DMS114 treated with DMSO at 0.1 percent for 48 hours (cell line): Measurements from ENCODE around the gene GTF3C2.
"Not testable (repeated sequence)": the region's sequence is repeated elsewhere in the genome, so short reads cannot be mapped to it uniquely, and the experiment has no call there.

Experiments
- DNase-seq: peaks from one replicate; lab custom pipeline; 2025; ENCODE audit not compliant: unreplicated experiment; lab: John Stamatoyannopoulos, UW

Gene GTF3C2

DNA sequence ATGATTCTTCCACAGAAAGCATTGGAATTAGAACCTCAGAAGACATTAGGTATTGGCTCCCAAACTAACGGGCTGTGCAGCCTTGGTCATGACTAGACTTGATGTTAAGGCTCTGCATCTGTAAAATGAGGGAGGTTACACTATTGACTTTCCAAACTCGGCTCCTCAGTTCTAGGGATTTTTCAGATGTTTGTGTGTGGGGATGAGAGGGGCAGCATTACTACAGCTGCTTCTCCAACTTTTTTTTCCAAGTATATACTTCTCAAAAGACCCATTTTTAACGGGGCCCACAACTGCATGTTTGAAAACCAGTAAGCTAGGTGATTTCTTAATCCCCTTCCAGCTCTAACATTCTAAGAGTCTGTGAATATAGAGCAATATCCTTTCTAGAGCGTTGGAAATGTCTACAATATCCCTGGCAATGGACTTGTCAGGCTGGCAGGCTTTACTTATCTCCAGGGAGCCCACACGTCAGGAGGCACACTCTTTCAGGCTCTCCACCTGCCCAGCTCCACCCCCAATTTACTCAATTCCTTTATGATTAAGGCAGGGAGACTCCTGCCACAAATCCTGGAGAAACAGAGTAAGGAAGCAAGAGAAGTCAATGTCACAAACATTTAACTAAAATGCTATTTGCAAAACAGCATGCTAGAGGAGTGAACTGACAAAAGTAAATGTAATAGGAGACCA, 32.8 kb downstream of the GTF3C2 start:
- DNase-seq, result no peak

DNA sequence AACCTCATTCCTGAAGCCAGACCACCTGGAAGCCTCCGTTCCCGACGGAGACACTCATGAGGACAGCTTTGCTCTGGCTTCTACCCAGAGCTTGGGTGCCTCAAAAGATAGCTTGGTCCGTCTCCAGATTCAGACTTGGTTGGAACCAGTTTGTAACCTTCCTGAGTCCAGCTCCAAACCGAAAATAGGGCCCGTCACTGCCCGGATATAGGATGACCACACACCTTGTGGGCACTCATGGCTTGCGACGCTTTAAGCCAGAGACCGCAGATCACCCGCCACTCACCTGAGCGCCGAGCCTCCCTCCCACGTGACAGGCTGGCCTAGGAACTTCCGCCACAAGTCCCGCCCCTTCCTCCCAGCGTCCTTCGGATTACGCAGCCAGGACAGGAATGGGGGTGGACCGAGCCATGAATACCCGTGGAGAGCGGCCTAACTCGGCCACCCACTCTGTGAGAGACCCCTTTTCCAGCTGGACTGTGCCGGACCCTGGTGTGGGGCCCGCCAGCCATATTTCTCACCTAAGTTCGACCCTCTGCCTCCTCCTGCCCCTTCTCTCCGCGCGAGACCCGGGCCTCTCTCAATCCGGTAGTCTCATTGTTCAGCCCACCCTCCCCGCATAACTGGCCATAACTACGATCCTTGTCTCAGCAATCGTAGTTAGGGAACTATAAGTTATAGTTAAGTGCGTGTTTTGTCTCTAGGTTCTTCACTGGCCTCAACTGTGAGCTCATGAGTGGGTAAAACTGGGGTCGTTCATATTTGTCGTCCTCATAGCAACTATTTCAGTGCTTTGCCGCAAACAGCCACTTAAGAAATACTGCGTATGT, 33.6 kb downstream of the GTF3C2 start, which contains the start of gene MPV17:
TSS of gene MPV17 (minus strand) at position 332 of the 830 bp plus-strand sequence. CDS start 580 bp downstream, outside the sequence.
- peak; percentile 81 for DNase-seq

DNA sequence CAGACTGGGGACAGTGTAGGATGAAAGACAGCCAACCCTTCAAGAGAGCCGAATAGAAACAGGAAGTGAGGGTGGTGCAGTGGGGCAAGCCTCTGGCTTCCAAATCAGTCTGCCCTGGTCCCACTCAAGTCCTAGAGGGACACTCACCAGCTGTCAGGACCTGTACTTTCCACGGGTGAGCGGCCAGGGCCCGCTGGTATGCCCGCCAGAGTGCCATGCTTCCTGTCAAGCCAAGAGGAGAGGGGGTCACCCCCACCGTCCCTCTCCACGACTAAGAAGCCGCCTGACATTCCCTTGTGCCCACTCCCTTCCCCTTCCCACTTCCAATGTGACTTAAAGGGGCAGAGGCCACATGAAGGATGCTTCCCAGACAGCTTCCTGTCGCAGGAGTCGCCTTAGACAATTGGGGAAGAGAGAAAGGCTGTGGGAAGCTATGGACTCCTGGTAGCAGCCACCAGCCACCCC, 34.2 kb downstream of the GTF3C2 start:
- DNase-seq, result no peak

DNA sequence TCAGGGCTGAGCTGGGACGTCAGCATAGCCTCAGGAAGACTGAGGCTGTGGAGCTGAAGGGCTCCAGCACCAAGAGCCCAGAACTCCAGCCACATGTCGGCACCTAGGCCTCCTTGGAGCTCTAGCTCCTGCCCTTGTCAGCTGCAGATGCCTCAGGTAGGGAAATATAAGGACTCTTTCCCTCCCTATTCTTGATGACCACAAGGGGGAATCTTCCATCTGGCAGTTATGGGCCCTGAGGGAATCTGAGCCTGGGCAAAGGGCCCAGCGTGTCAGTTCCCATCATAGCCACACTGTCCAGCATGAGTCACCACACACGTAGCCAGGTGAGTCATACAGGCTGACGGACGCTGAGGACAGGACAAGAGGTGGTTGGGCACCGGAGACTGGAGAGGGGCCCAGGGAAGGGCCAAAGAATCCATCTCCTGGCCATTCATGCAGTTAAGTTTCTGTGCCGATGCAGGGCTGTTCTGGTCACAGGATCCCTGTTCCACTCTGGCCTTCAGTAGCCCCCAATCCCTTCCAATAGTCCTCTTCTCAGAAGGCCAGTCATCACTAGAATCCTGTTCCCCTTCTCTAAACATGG, 35.5 kb downstream of the GTF3C2 start:
- peak; percentile 29 for DNase-seq

DNA sequence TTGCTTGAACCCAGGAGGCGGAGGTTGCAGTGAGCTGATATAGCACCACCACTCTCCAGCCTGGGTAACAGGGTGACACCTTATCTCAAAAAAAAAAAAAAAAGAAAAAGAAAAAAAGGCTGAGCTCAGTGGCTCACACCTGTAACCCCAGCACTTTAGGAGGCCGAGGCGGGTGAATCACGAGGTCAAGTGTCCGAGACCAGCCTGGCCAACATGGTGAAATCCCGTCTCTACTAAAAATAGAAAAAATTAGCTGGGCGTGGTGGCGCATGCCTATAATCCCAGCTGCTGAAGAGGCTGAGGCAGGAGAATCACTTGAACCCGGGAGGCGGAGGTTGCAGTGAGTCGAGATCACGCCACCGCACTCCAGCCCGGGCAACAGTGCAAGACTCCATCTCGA, 36.7 kb downstream of the GTF3C2 start:
- DNase-seq, result not testable (repeated sequence)

DNA sequence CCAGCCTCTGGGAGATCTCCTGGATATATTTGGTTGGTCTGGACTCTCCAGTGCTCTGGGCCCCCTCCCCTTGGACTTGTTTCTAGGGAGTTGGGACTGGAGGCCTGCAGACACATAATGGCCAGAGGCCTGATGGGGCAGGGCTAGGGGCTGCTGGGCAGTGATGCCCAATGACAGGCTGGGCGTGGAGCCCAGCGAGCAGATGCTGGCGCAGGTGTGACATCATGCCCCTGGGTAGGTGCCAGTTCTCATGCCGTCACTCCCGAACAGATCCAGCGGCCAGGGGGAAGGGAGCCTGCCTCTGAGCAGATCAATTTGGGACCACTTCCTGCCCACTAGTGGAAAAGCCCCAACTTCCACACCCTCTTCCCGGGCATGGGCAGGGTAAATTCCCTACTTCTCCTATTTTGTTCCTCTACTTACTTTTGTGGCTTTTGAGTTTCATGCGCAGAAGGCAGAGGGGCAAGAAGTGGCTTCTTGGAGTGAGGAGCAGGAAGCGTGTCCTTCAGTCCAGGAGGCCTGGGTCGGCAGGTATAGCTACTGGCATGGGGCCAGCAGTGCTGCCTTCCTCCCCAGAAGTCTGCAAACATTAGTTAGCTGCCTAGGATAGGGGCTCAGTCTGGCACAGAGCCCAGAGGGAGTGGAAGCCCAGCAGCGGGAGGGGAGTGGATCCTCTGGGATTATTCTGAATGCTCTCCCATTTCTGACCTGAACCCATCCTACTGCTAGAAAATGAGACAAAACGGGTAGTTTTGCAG, 39.7 kb downstream of the GTF3C2 start:
- no peak for DNase-seq

DNA sequence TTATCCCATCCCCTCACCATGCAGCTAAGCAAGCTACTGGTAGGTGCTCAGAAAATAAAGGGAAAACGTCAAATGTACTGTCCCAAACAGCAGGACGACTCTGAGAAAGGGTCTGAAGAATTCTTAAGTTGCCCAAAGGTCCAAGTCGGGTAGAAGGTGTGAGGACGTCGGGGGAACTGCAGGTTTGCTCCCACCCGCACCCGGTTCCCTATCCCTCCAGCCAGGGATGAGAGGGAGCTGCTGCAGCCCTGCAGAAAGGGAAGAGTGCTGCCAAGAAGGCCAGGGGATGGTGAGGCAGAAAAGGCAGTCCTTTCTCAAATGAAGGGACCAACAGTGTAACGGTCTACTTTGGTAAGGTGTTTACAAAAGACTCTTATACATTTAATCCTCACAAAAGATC, 41.4 kb downstream of the GTF3C2 start:
- no peak for DNase-seq

DNA sequence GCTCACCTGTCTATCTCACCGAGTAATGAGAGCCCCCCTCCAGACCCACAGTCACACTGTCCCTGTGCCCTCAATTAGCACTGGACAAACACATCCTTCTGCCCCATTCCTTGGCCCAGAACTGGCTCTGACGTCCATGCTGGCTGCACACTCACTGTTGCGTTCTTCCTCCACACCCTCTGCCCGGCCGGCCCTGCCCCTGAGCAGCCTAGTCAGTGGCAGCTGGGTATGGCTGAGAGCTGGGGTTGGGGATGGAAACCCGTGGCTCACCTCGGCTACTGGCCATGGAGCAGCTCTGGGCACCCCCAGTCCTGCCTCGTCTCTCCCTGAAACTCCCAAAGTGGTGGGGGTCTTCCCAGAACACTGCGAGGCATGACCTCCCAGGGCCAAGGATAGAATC, 41.9 kb downstream of the GTF3C2 start:
- no peak for DNase-seq

DNA sequence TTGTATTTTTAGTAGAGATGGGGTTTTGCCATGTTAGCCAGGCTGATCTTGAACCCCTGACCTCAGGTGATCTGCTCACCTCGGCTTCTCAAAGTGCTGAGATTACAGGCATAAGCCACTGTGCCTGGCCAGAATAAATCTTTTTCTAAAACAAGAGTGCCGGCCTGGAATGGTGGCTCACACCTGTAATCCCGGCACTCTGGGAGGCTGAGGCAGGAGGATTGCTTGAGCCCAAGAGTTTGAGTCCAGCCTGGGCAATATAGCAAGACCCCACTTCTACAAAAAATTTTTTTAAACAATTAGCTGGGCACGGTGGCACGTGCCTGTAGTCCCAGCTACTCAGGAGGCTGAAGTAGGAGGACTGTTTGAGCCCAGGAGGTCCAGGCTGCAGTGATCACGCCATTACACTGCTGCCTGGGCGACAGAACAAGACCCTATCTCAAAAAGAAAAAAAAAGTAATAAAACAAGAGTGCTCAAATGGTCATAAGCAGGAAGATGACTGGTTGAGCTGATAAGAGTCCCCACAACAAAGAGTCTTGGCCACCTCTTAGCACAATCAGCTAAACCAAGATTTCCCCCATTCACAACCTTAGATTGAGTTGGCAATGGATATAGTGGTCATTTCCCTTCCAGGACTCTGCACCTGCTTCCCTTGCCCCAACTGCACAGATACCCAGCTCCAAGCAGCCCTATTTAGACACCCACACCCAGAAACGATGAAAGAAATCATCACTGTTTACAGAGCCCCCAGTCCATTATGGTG, 42.5 kb downstream of the GTF3C2 start:
- no peak for DNase-seq

DNA sequence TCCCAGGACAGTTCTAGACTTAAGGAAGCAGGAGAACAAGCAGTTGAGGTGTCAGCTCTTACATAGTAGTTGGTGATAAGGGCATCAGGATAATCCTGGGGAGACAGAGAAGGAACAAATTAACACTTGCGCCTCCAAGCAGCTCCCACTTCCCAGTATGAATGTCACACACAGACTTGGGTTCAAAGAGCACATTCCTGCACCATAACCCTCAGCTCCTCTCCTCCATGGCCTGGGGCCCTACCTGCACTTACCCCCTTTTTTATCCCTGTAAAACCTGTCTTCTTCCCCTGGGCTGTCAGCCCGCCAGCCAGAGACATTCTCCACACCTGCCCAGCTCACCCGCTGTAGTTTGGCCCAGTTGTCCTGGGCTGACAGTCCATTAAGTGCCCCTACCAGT, 44.4 kb downstream of the GTF3C2 start:
- DNase-seq, result no peak

DNA sequence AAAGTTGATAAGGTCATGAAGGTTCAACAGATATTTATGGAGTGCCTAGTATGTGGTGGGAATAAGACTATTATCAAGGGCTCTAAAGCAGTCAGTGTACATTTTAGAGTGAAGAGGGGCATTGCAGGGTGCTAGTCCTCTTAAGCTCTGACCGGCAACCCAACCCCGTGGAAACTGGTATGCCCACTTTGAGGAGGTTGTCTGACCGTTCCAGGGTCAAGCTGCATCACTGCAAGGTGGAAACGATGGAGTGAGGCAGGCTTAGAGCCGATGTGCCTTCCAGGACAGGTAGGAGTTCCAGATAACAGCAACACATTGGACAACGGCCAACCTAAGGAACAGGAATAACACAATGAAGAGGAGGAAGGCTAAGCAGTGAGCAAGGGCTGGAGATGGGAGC, 46.9 kb downstream of the GTF3C2 start:
- DNase-seq, result no peak

DNA sequence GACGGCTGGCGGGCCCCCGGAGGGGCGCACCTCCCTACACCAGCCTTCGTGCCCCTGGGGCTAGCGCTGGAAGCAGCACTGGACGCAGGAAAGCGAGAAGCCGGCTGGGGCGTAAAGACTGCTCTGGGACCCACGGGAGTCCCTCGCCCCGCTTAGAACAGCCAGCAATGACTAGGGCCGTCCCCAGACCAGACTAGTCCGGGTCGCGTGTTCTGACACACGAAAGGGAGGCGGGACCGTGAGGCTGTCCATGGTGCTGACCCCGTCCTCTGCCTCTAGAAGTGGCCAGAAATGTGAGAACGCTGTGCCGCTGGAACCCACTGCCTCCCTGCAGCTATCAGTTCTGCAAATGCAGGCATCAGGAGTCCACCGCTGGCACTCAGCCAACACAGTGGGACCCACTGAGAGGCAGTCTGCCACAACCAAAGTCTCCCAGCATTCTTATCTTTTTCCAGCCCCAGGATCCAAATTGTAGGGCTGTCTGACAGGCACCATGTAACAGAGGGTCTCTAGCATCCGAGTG, 48.1 kb downstream of the GTF3C2 start, which contains the start of gene UCN:
TSS of gene UCN (minus strand) at position 87 of the 523 bp plus-strand sequence. CDS start 550 bp downstream, outside the sequence.
- DNase-seq, result no peak

DNA sequence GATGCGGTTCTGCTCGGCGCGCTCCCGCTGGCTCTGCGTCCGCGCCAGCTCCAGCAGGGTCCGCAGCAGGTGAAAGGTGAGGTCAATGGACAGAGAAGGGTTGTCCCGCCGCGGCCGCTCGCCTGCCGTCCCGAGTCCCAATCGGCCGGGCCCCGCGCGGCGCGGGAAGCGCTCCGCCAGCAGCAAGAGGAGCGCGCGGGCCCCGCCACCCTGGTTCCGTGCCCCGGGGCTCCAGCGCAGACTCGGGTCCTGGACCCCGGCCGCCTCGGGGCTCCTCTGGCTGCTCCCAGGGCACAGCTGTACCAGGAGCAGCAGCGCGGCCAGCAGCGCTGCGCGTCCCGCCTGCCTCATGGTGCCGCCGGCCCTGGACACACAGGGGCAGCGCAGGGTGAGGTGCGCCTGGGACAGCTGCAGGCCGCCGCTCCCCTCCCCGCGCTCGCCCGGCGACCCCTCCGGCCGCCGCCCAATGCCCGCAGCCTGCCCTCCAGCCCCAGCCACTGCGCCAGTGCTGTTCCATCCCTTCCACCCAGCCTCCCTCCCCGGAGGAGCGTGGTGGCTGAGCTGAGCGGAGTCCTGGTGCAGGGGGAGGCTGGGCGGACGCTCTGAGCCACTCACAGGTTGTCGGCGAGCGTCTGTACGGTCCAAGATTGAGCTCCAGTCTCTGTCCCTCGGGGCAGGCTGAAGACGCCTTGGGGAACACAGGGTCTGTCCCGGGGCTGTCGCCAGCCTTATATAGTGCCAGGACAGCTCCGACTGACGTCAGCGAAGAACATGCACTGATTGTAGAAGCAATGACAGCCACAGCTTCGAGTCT, 48.8 kb downstream of the GTF3C2 start:
- no peak for DNase-seq

DNA sequence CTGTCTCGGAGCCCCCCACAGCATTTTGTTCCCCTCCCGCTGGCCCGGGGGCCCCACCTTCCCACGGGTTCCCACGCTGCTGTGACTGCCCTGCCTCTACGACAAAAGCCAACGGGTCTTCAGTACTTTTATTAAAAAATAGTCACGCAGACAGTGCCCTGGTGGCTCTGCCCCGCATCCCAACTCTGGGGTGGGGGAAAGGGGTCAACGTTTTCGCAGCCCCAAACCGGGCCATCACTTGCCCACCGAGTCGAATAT, 49.3 kb downstream of the GTF3C2 start:
- DNase-seq, result no peak

DNA sequence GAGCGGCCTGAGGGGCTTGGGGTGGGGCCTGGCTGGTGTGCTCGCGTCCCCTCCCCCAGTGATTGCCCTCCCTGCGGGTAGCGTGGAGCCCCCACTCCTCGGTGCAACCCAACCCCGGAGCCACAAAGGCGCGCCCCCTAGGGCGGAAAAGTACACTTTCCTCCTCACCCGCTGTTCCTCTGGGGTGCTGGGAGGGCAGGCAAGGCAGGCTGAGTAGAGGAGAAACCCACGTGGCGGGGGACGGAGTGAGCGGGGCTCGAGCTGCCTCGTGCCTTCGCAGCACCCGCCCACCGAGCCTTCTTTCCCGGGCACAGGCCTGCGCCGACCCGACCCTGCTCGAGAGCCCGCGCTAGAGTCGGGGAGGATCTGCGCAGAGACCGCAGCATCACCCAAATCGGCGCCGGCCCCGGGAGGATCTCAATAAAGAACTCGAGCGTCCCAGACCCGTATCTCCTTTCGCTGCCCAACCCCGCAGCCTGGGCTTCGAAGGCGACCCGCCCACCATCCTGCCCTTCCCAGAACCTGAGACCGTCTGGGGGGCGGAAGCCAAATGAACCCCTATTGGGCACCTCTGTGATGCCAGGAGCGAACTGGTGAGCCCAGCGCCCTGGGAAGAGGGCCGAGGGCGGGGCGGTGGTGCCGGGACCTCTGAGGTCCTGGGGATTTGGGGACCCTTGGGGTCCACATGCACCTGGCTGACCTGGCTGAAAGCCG, 49.8 kb downstream of the GTF3C2 start:
- DNase-seq, result no peak

DNA sequence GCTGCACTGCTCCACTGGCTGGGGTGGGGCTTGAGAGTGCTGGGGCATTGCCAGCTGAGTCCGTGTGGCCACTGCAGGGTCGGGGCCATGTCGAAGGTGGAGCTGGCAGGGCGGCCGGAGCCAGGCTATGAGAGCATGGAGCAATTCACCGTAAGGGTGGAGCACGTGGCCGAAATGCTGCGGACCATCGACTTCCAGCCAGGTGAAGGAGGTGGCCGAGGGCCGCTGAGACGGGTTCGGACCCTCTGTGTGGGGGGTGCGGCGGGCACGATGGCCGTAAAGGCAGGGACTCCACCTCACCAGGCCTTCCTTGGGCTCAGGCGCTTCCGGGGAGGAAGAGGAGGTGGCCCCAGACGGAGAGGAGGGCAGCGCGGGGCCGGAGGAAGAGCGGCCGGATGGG, 50.4 kb downstream of the GTF3C2 start:
- no peak for DNase-seq

DNA sequence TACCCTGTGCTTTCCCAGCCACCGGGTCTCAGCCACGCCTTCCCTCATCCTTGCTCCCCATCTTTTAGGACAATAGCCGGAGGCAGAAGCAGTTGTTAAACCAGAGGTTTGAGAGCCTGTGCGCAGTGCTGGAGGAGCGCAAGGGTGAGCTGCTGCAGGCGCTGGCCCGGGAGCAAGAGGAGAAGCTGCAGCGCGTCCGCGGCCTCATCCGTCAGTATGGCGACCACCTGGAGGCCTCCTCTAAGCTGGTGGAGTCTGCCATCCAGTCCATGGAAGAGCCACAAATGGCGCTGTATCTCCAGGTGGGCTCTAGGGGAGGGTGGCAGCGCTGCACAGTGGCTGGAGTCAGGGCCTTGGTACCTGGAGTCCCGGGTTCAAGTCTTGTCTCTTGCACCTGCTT, 51.0 kb downstream of the GTF3C2 start:
- no peak for DNase-seq

DNA sequence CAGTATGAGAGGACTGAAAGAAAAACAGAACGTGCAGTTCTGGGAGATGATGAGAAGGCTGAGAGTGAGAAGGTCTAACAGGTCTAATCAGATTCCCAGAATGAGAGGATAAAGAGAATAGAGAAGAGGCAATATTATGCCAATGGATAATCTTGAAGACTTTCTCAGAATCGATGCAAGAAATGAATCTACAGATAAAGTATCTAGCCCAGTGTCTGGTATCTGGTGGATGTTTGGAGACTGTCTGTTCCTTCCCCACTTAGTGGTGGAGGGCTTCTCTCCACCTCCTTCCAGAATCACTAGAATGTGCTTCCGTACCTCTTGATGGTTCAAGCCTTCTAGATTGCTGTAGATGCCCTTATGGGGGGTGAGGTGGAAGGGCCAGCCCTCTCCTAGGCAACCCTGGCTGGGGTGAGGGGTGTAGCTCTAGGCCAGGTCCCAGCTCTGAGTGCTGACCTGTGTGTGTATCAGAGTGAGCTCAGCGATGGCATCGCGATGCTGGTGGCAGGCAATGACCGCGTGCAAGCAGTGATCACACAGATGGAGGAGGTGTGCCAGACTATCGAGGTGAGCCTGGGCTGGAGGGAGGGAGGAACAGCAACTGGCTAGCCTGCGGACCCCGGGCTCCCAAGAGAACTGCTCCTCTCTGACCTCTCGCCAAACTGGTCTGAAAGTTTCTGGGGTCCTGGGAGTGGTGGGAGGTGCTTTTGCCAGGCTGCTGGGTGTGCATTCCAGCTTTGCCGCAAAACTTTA, 51.9 kb downstream of the GTF3C2 start:
- DNase-seq, result no peak
